GM12878 (cell line): ENCODE measurements around the gene CIDEA.

Experiments
- ASH2L ChIP-seq: fragments of 300-600, 200-600 bp; sonication (generic); IDR thresholded peaks from 2 replicates; pipeline ENCODE4 v1.6.1; 2017; ENCODE audit warnings: low read depth, mild to moderate bottlenecking, borderline replicate concordance
- FOXK2 ChIP-seq: fragments of 450-650 bp; IDR thresholded peaks from 2 replicates; pipeline ENCODE4 v1.6.1; 2017; ENCODE audit warnings: mild to moderate bottlenecking, moderate library complexity
- JUNB ChIP-seq: IDR thresholded peaks from 2 replicates; pipeline ENCODE4 v1.6.1; 2016; ENCODE audit warnings: antibody characterized with exemption, mild to moderate bottlenecking
- POLR2A ChIP-seq: IDR thresholded peaks from 2 replicates; pipeline ENCODE4 v1.6.1; 2011; ENCODE audit warnings: low read depth, mild to moderate bottlenecking, low read length
- SMC3 ChIP-seq: IDR thresholded peaks from 2 replicates; pipeline ENCODE4 v1.6.1; 2011; ENCODE audit warnings: low read length, improper control_type of control experiment, borderline replicate concordance
- SP1 ChIP-seq: IDR thresholded peaks from one replicate; pipeline ENCODE4 v1.6.1; 2011; ENCODE audit warnings: low read depth, low read length
- TAF1 ChIP-seq: IDR thresholded peaks from 2 replicates; pipeline ENCODE4 v1.6.1; 2011; ENCODE audit warnings: mild to moderate bottlenecking, low read depth, low read length, borderline replicate concordance
- TCF12 ChIP-seq: IDR thresholded peaks from 2 replicates; pipeline ENCODE4 v1.6.1; 2011; ENCODE audit warnings: low read depth, mild to moderate bottlenecking, low read length
- YY1 ChIP-seq: IDR thresholded peaks from 2 replicates; pipeline ENCODE4 v1.6.1; 2011; ENCODE audit warnings: low read depth, mild to moderate bottlenecking, low read length
- TF ChIP-seq, protein P1 (sequence below), 3 experiments: IDR thresholded peaks in 2 of 3; conservative IDR thresholded peaks in 1 of 3; 2 replicates each; pipeline ENCODE4 v1.5.1; 2011; ENCODE audit warnings: low read depth in 3 of 3, low read length in 3 of 3, mild to moderate bottlenecking in 3 of 3, control low read depth in 2 of 3, moderate library complexity in 2 of 3, inconsistent platforms in 1 of 3, mixed read lengths in 1 of 3; ENCODE audit not compliant: control insufficient read depth in 2 of 3, insufficient read depth in 1 of 3; ENCODE audit errors: extremely low read depth in 1 of 3

DNA sequence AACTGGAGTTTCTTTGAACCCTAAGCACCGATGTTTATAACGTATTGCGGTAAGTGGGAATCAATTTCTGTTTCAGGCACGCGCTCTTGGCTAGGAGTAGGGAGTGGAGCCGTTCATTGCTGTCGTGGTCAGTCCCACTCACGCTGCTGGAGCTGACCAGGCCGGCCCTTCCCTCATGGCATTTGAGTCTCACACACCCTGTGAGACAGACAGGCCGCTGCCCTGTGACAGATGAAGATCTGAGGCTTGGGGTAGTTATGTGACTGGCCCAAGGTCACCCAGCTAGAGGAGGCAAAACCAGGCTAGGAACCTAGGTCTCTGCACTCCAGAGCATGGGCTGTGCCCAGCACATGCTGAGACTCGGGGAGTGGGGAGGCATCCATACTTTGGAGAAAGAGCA is 2.9 kb upstream of the CIDEA start:
- TF ChIP-seq ASH2L (no peak), TAF1 (no peak), FOXK2 (no peak), JUNB (no peak), TCF12 (no peak), SP1 (no peak), POLR2A (no peak), SMC3 (no peak), YY1 (no peak)
- TF ChIP-seq, protein P1, sequence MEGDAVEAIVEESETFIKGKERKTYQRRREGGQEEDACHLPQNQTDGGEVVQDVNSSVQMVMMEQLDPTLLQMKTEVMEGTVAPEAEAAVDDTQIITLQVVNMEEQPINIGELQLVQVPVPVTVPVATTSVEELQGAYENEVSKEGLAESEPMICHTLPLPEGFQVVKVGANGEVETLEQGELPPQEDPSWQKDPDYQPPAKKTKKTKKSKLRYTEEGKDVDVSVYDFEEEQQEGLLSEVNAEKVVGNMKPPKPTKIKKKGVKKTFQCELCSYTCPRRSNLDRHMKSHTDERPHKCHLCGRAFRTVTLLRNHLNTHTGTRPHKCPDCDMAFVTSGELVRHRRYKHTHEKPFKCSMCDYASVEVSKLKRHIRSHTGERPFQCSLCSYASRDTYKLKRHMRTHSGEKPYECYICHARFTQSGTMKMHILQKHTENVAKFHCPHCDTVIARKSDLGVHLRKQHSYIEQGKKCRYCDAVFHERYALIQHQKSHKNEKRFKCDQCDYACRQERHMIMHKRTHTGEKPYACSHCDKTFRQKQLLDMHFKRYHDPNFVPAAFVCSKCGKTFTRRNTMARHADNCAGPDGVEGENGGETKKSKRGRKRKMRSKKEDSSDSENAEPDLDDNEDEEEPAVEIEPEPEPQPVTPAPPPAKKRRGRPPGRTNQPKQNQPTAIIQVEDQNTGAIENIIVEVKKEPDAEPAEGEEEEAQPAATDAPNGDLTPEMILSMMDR (IDR thresholded peaks at IDR 0.05 in 2 of 3, conservative IDR thresholded peaks at IDR 0.05 in 1 of 3; ENCODE audit: control insufficient read depth in 2 of 3, extremely low read depth in 1 of 3, insufficient read depth in 1 of 3, low read depth in 3 of 3, low read length in 3 of 3): no peak
